ENCODE results near the gene ANKRD45. TPM values are rescaled to one million over a fixed set of nuclear protein-coding genes. Genes with fewer than 3 reads are reported as not detected.
A peak's percentile ranks its signal among the peaks of the same experiment; 100 is the strongest.

Gene ANKRD45, protein sequence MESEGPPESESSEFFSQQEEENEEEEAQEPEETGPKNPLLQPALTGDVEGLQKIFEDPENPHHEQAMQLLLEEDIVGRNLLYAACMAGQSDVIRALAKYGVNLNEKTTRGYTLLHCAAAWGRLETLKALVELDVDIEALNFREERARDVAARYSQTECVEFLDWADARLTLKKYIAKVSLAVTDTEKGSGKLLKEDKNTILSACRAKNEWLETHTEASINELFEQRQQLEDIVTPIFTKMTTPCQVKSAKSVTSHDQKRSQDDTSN
- total RNA-seq (2021; fragmentation: NEBNext Ultra II Directional; extraction: Animal tissue kit (Norgen Biotek cat#: 25700)) (2.3 and 2.8 TPM in 2 replicates), polyA plus RNA-seq (2011; rRNA removed) (0.33 and 0.41 TPM in 2 replicates), polyA minus RNA-seq (2011; rRNA and poly(A)+ RNA removed) (0.60 and 1.0 TPM in 2 replicates)
- polyA plus RNA-seq (2011; cell fraction: cytosol; rRNA removed): 0.80 TPM
- 0.10 TPM for polyA plus RNA-seq (2011; cell fraction: nucleus; rRNA removed)
- polyA plus RNA-seq (2012, experiment 1 of 2): 1.0 to 2.7 TPM (median 1.7 TPM) in 4 replicates
- 0.68 TPM for polyA plus RNA-seq (2012, experiment 2 of 2)
- 1.7 TPM for polyA plus RNA-seq (2013, experiment 1 of 2)
- polyA plus RNA-seq (2013, experiment 2 of 2): 1.6 TPM
- polyA minus RNA-seq (2011; cell fraction: cytosol; rRNA and poly(A)+ RNA removed): not detected
- 1.4 TPM for polyA minus RNA-seq (2011; cell fraction: nucleus; rRNA and poly(A)+ RNA removed)
- long read RNA-seq, experiment 1, partial matches to known transcripts: 4 of 4 reads
- long read RNA-seq, experiment 1, other reads (novel, unspliced or antisense): 0 of 4 reads
- long read RNA-seq, experiment 2, partial matches to known transcripts: 2 of 4 reads
- long read RNA-seq, experiment 2, other reads (novel, unspliced or antisense): 0 of 4 reads

DNA sequence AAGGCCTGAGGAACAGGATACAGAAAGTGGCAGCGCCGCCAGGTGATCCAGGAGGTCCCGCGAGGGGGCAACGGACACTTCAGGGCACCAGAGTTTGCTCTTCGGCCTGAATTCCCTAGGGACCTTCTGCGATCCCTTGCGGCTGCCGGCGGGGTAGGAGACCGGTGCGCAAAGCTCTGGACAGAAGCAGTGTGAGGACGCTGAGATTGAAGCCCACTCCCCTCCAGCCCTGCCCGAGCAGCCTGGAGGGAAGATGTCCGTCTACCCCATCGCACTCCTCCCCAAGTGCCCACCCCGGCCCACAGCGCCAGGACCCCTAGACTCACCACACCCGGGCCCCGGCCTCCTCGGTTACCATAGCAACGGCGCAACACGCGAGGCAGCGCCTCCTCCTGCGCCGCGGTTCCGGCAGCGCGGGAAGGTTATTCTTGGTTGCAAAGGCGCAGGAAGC lies at the start of gene ANKRD45:
Gene ANKRD45, minus strand, starts transcription at position 361 of the 451 bp plus-strand sequence. CDS start 10,433 bp downstream, outside the sequence.
- Histone ChIP-seq H4K20me1 (replicated peaks in 1 of 2; ENCODE audit: control insufficient read depth in 1 of 2, insufficient read depth in 2 of 2, low read length in 2 of 2) (no peaks in the 10 kb centered on the region), H4K91ac (replicated peaks; ENCODE audit: insufficient read length, low read length) (no peak within 1 kb of the TSS), H3K4me1 (replicated peaks in 1 of 4; ENCODE audit: control insufficient read depth in 3 of 4, insufficient read depth in 4 of 4, low read length in 3 of 4) (peaks cover 0 to 4% (median under 1%) of the 10 kb centered on the region in 4 experiments; a peak in 2 of 7 replicates), H3K79me2 (ENCODE audit: control insufficient read depth in 1 of 2, insufficient read depth in 2 of 2, low read length in 2 of 2) (no peaks in the 10 kb centered on the region), H3K27ac (ENCODE audit: low read depth, low read length) (peak within 1 kb of the TSS; percentile 51; the same call in 1 of the 2 replicates), H3K23ac (ENCODE audit: insufficient read length) (no peak within 1 kb of the TSS), H2BK15ac (ENCODE audit: low read length) (no peak within 1 kb of the TSS), H4K8ac (ENCODE audit: extremely low read depth, insufficient read depth, low read length) (peak within 1 kb of the TSS; percentile 58), H2BK120ac (replicated peaks; ENCODE audit: low read depth, low read length) (no peak within 1 kb of the TSS), H2BK5ac (ENCODE audit: low read depth, low read length) (no peak within 1 kb of the TSS), H3K4me3 (ENCODE audit: extremely low read depth in 1 of 4, insufficient read depth in 2 of 4, low read depth in 3 of 4, low read length in 4 of 4) (peak within 1 kb of the TSS; percentile 55 to 63 (median 61)), H3K9ac (replicated peaks in 1 of 4; ENCODE audit: extremely low read depth in 1 of 4, low read depth in 3 of 4, low read length in 3 of 4) (peak within 1 kb of the TSS in 3 of 4 experiments; percentile 35 to 82 (median 70); a peak in 5 of 7 replicates), H2BK12ac (ENCODE audit: low read depth, low read length) (no peak within 1 kb of the TSS), H3K27me3 (replicated peaks in 1 of 4; ENCODE audit: control insufficient read depth in 3 of 4, extremely low read depth in 1 of 4, insufficient read depth in 3 of 4, low read length in 3 of 4) (no peaks in the 10 kb centered on the region), H3K9me3 (ENCODE audit: insufficient read depth in 2 of 2, low read depth in 1 of 2, low read length in 1 of 2) (no peaks in the 10 kb centered on the region), H2AFZ (ENCODE audit: low read length) (peak within 1 kb of the TSS; percentile 95), H3K18ac (ENCODE audit: extremely low read depth, low read length) (no peak within 1 kb of the TSS), H3K4ac (replicated peaks; ENCODE audit: insufficient read length, low read depth, low read length) (no peak within 1 kb of the TSS), H3K79me1 (ENCODE audit: low read depth, low read length) (no peaks in the 10 kb centered on the region), H2BK20ac (ENCODE audit: low read length) (no peak within 1 kb of the TSS), H3K23me2 (ENCODE audit: low read depth, low read length) (peaks cover 2% of the 10 kb centered on the region; the same call in 1 of the 2 replicates), H3K4me2 (ENCODE audit: insufficient read depth in 1 of 2, low read depth in 2 of 2, low read length in 2 of 2) (peak within 1 kb of the TSS; percentile 64 to 78), H3K14ac (ENCODE audit: insufficient read length) (no peak within 1 kb of the TSS), H3K36me3 (ENCODE audit: control insufficient read depth in 2 of 4, insufficient read depth in 4 of 4, low read length in 3 of 4) (no peaks in the 10 kb centered on the region), H3K56ac (replicated peaks; ENCODE audit: insufficient read length, low read depth, low read length) (no peak within 1 kb of the TSS), H4K5ac (ENCODE audit: insufficient read length, low read depth, low read length) (no peak within 1 kb of the TSS), H2AK5ac (ENCODE audit: low read depth, low read length) (no peak within 1 kb of the TSS)
- ChIA-PET CTCF (ENCODE audit: partially characterized antibody) (interaction anchor here (1.2 kb wide), 1 partner anchor 238 kb away, joined by 3 read pairs; no protein-coding TSS in a partner anchor), POLR2A (ENCODE audit: partially characterized antibody) (interaction anchor here (1.3 kb wide), 1 partner anchor 155 kb away, joined by 4 read pairs; the partner anchor contains the start of genes CENPL and DARS2)
- DNase-seq (ENCODE audit: low read depth in 1 of 2, low spot score in 2 of 2) (peak; percentile 43 to 92), FAIRE-seq (no peak)
- WGBS, 2 experiments (ENCODE audit: extremely low coverage in 1 of 2, insufficient coverage in 1 of 2, insufficient read length in 1 of 2, insufficient replicate concordance in 2 of 2, low coverage in 1 of 2, low lambda C conversion rate in 2 of 2, missing lambda C conversion rate in 1 of 2): 8% methylated on average over 31 of the region's 33 CpGs; no CpG with 5 or more reads in 1 of the 2 experiments
- no peak for TF ChIP-seq GABPA (IDR thresholded peaks at IDR 0.05; ENCODE audit: borderline replicate concordance, insufficient read depth, low read length)
- peak in 1 of 2 experiments; percentile 15; a peak in 1 of 4 replicates for TF ChIP-seq SIN3A (conservative IDR thresholded peaks at IDR 0.05 in 1 of 2, IDR thresholded peaks at IDR 0.05 in 1 of 2; ENCODE audit: low read depth in 1 of 2, low read length in 2 of 2)
- TF ChIP-seq CTBP2 (IDR thresholded peaks at IDR 0.05; ENCODE audit: borderline replicate concordance, insufficient read depth, insufficient read length, low read length): no peak
- no peak for TF ChIP-seq EGR1 (IDR thresholded peaks at IDR 0.05; ENCODE audit: borderline replicate concordance, low read depth, low read length)
- TF ChIP-seq POU5F1 (IDR thresholded peaks at IDR 0.05; ENCODE audit: low read depth, low read length): no peak
- 0 out of 2 replicates have a peak, but pooled peaks have one; percentile 25 for TF ChIP-seq TEAD4 (IDR thresholded peaks at IDR 0.05; ENCODE audit: low read depth, low read length)
- peak; percentile 80 for TF ChIP-seq TAF1 (IDR thresholded peaks at IDR 0.05; ENCODE audit: low read depth, low read length)
- TF ChIP-seq, protein P1, sequence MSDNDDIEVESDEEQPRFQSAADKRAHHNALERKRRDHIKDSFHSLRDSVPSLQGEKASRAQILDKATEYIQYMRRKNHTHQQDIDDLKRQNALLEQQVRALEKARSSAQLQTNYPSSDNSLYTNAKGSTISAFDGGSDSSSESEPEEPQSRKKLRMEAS (IDR thresholded peaks at IDR 0.05): peak; percentile 73
- peak; percentile 42 to 88 for TF ChIP-seq POLR2A (IDR thresholded peaks at IDR 0.05; ENCODE audit: control extremely low read depth in 1 of 2, low read depth in 2 of 2, low read length in 2 of 2)
